Liver (tissue), 9 donors: ENCODE results near the gene HPCAL4. TPM values are rescaled to one million over a fixed set of nuclear protein-coding genes. Genes with fewer than 3 reads are reported as not detected.

ENCODE experiments used
- DNase-seq: peaks from one replicate; pipeline ENCODE4 v3.0.0-alpha.2; 2017; ENCODE audit warnings: low spot score
- H3K27ac ChIP-seq, 2 donors: one replicate each; pipeline ENCODE4 v1.7.0; 2013; ENCODE audit warnings: inconsistent platforms in 2 of 2, low read length in 2 of 2, control low read depth in 1 of 2, low read depth in 1 of 2, mild to moderate bottlenecking in 1 of 2
- H3K27me3 ChIP-seq, 4 donors: one replicate each; pipeline versions ENCODE4 v1.6.1 to v1.7.0; 2013; ENCODE audit warnings: low read length in 3 of 4, inconsistent platforms in 1 of 4, mild to moderate bottlenecking in 1 of 4, moderate library complexity in 1 of 4; ENCODE audit not compliant: control insufficient read depth in 4 of 4, insufficient read depth in 4 of 4
- H3K36me3 ChIP-seq, 4 donors: one replicate each; pipeline versions ENCODE4 v1.6.1 to v1.7.0; 2013; ENCODE audit warnings: low read length in 3 of 4, mild to moderate bottlenecking in 3 of 4, low read depth in 1 of 4, moderate library complexity in 1 of 4; ENCODE audit not compliant: control insufficient read depth in 4 of 4, insufficient read depth in 3 of 4
- H3K4me1 ChIP-seq, 4 donors: one replicate each; pipeline versions ENCODE4 v1.6.1 to v1.7.0; 2013; ENCODE audit warnings: low read length in 3 of 4, mild to moderate bottlenecking in 3 of 4, moderate library complexity in 1 of 4; ENCODE audit not compliant: control insufficient read depth in 4 of 4, insufficient read depth in 4 of 4
- H3K4me3 ChIP-seq, 3 donors: one replicate each; pipeline versions ENCODE4 v1.6.1 to v1.7.0; 2013; ENCODE audit warnings: low read length in 3 of 3, control low read depth in 1 of 3, low read depth in 1 of 3, mild to moderate bottlenecking in 1 of 3
- H3K9ac ChIP-seq, 2 donors: one replicate each; pipeline ENCODE4 v1.7.0; 2013; ENCODE audit warnings: low read length in 2 of 2, mild to moderate bottlenecking in 2 of 2, moderate library complexity in 2 of 2, control low read depth in 1 of 2, low read depth in 1 of 2
- H3K9me3 ChIP-seq, 4 donors: one replicate each; pipeline versions ENCODE4 v1.6.1 to v1.7.0; 2013; ENCODE audit warnings: low read length in 3 of 4; ENCODE audit not compliant: control insufficient read depth in 4 of 4
- ATF3 ChIP-seq: IDR thresholded peaks from 2 replicates; pipeline ENCODE4 v1.6.1; 2016; ENCODE audit warnings: antibody characterized with exemption
- CTCF ChIP-seq: fragments of 150-350 bp; IDR thresholded peaks from 2 replicates; pipeline ENCODE4 v1.5.1; 2017; ENCODE audit warnings: improper control_type of control experiment, low read depth, low read length; ENCODE audit not compliant: missing input control
- EGR1 ChIP-seq, 2 donors: IDR thresholded peaks; 2 replicates each; pipeline ENCODE4 v1.6.1; 2016 to 2018; ENCODE audit warnings: antibody characterized with exemption in 2 of 2, low read depth in 2 of 2
- FOXA1 ChIP-seq: IDR thresholded peaks from 2 replicates; pipeline ENCODE4 v1.6.1; 2016; ENCODE audit warnings: antibody characterized with exemption
- FOXA2 ChIP-seq: IDR thresholded peaks from 2 replicates; pipeline ENCODE4 v1.6.1; 2016; ENCODE audit warnings: antibody characterized with exemption
- GABPA ChIP-seq, 2 donors: IDR thresholded peaks in 1 of 2; conservative IDR thresholded peaks in 1 of 2; 2 replicates each; pipeline ENCODE4 v1.6.1; 2016; ENCODE audit warnings: antibody characterized with exemption in 2 of 2, mild to moderate bottlenecking in 1 of 2, moderate library complexity in 1 of 2
- HNF4A ChIP-seq, 2 donors: conservative IDR thresholded peaks; 2 replicates each; pipeline ENCODE4 v1.6.1; 2016; ENCODE audit warnings: antibody characterized with exemption in 2 of 2, mild to moderate bottlenecking in 2 of 2
- HNF4G ChIP-seq: IDR thresholded peaks from 2 replicates; pipeline ENCODE4 v1.6.1; 2016; ENCODE audit warnings: antibody characterized with exemption
- JUND ChIP-seq, 2 donors: IDR thresholded peaks; 2 replicates each; pipeline ENCODE4 v1.6.1; 2016; ENCODE audit warnings: antibody characterized with exemption in 2 of 2
- MAX ChIP-seq: IDR thresholded peaks from 2 replicates; pipeline ENCODE4 v1.6.1; 2016; ENCODE audit warnings: antibody characterized with exemption
- NR2F2 ChIP-seq: IDR thresholded peaks from 2 replicates; pipeline ENCODE4 v1.6.1; 2016; ENCODE audit warnings: antibody characterized with exemption
- RAD21 ChIP-seq, 2 donors: IDR thresholded peaks; 2 replicates each; pipeline ENCODE4 v1.6.1; 2016; ENCODE audit warnings: antibody characterized with exemption in 2 of 2, mild to moderate bottlenecking in 2 of 2
- REST ChIP-seq: IDR thresholded peaks from 2 replicates; pipeline ENCODE4 v1.6.1; 2016; ENCODE audit warnings: antibody characterized with exemption, mild to moderate bottlenecking
- RXRA ChIP-seq, 2 donors: IDR thresholded peaks; 2 replicates each; pipeline ENCODE4 v1.6.1; 2017 to 2018; ENCODE audit warnings: antibody characterized with exemption in 2 of 2, mild to moderate bottlenecking in 1 of 2
- SP1 ChIP-seq: IDR thresholded peaks from 2 replicates; pipeline ENCODE4 v1.6.1; 2018; ENCODE audit warnings: antibody characterized with exemption, mild to moderate bottlenecking
- TAF1 ChIP-seq: conservative IDR thresholded peaks from 2 replicates; pipeline ENCODE4 v1.6.1; 2016; ENCODE audit warnings: antibody characterized with exemption, mild to moderate bottlenecking
- YY1 ChIP-seq: IDR thresholded peaks from 2 replicates; pipeline ENCODE4 v1.6.1; 2016; ENCODE audit warnings: antibody characterized with exemption, mild to moderate bottlenecking
- ZBTB33 ChIP-seq: IDR thresholded peaks from 2 replicates; pipeline ENCODE4 v1.6.1; 2016; ENCODE audit warnings: antibody characterized with exemption
- WGBS: extraction: QIAGEN DNeasy Blood & Tissue Kit; methylation state at CpG from one replicate; pipeline ENCODE4 v1.1.7; 2013; 5-methylcytosine and 5-hydroxymethylcytosine counted together
- polyA plus RNA-seq, 2 donors: library from polyadenylated mRNA; stranded (reverse) in 1 of 2; unstranded in 1 of 2; fragments of 200-250 nt in 1 of 2; fragments of >200 nt in 1 of 2; fragmentation: Nextera tagmentation in 1 of 2; extraction: Ambion mirVana in 1 of 2; gene quantifications; one replicate each; pipeline versions ENCODE4 v1.2.1 to v1.2.3, GENCODE V29; 2013 to 2015
- total RNA-seq, 2 donors: library from RNA; depleted of rRNA; stranded (reverse); fragments of >200 nt; gene quantifications; one replicate each; pipeline ENCODE4 v1.2.3, GENCODE V29; 2014
- donor health status: healthy.
- donor health status: healthy.
- donor health status: healthy.
- donor health status: healthy.
- donor health status: healthy.

Gene HPCAL4
- total and polyA plus RNA-seq, 4 donors, result not detected

GRCh38 chr1:39733161-39733560 is 41.9 kb upstream of the HPCAL4 start:
- H3K4me1 ChIP-seq, result no peaks in the 10 kb centered on the region
- TF ChIP-seq ATF3 (no peak), TAF1 (no peak), NR2F2 (no peak), JUND (IDR thresholded peaks at IDR 0.05) (no peak), REST (no peak), YY1 (no peak), FOXA2 (no peak), CTCF (no peak), MAX (no peak), EGR1 (IDR thresholded peaks at IDR 0.05; ENCODE audit: low read depth in 2 of 2) (no peak), RXRA (IDR thresholded peaks at IDR 0.05) (no peak), GABPA (IDR thresholded peaks at IDR 0.05 in 1 of 2, conservative IDR thresholded peaks at IDR 0.05 in 1 of 2) (no peak), HNF4G (no peak), HNF4A (conservative IDR thresholded peaks at IDR 0.05) (no peak), FOXA1 (no peak), SP1 (no peak), RAD21 (IDR thresholded peaks at IDR 0.05) (no peak), ZBTB33 (no peak)
- no peaks in the 10 kb centered on the region for H3K9me3 ChIP-seq
- peaks cover 0 to 6% (median 0%) of the 10 kb centered on the region in 4 donors for H3K27me3 ChIP-seq
- no peak overlapping the region for H3K27ac ChIP-seq
- H3K9ac ChIP-seq, result no peak overlapping the region
- H3K36me3 ChIP-seq, result no peaks in the 10 kb centered on the region
- H3K4me3 ChIP-seq, result no peak overlapping the region
- 67% methylated on average over 7 of the region's 7 CpGs for WGBS
- no peak for DNase-seq

- H3K27ac ChIP-seq, result no peak overlapping the region
- H3K4me3 ChIP-seq, result no peak overlapping the region
- no peak for DNase-seq
- TF ChIP-seq FOXA1, result no peak
- TF ChIP-seq YY1, result no peak
- TF ChIP-seq ZBTB33, result no peak
- TF ChIP-seq RAD21 (IDR thresholded peaks at IDR 0.05), result no peak
- H3K9me3 ChIP-seq, result no peaks in the 10 kb centered on the region
- no peaks in the 10 kb centered on the region for H3K4me1 ChIP-seq
- 65% methylated on average over 3 of the region's 3 CpGs for WGBS
- no peaks in the 10 kb centered on the region for H3K36me3 ChIP-seq
- H3K9ac ChIP-seq, result no peak overlapping the region
- H3K27me3 ChIP-seq, result peaks cover 0 to 10% (median 1%) of the 10 kb centered on the region in 4 donors
Observed at GRCh38 chr1:39732730-39733129, 41.5 kb upstream of the HPCAL4 start.
